ENCODE data around the gene SLC25A12. TPM values are rescaled to one million over a fixed set of nuclear protein-coding genes. Genes with fewer than 3 reads are reported as not detected.

The SLC25A12 gene
- total and polyA plus RNA-seq, 2 of the 13 experiments (the other 11 are each of a cell fraction or from before 2014, with no cell fraction given) = 8.1 to 15.9 TPM

DNA sequence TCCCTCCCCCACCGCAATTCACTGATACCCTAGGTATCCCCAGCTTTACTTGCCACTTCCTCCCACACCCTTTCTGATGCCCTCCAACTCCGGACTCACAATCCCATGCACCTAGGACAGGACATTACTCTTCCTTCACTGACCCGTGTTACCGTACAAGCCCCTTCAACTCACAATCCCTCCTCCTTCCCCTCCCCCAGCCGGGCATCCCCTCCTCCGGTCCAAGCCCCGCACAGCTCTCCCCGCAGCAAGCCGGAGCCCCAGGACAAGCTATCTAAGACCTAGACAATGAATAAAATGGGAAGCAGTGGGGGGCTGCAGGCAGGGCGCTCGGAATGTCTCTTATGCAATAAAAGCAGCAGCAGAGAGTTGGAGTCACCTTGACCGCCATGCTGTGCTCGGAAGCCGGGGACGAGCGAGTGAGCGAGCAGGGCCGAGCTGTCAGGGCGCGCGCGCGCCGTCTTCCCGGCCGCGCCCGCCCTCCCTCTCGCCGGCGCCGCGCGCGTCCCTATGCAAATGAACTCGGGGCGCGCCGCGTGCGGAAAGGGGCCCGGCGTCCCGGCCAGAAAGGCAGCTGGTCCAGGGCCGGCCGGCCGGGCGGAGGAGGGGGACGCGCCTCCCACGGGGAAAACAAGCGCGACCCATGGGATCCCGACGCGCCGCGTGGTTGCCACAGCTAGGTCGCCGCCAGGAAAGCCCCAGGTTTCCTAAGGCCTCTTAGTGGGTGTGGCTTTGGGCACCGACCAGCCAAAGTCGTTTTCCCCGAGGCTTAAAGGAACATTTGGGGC, at the start of gene SLC25A12 (continued):
- TF ChIP-seq, protein P1, sequence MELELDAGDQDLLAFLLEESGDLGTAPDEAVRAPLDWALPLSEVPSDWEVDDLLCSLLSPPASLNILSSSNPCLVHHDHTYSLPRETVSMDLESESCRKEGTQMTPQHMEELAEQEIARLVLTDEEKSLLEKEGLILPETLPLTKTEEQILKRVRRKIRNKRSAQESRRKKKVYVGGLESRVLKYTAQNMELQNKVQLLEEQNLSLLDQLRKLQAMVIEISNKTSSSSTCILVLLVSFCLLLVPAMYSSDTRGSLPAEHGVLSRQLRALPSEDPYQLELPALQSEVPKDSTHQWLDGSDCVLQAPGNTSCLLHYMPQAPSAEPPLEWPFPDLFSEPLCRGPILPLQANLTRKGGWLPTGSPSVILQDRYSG (CRISPR knock-in tag; IDR thresholded peaks at IDR 0.05) = no peak
- TF ChIP-seq, protein P2, sequence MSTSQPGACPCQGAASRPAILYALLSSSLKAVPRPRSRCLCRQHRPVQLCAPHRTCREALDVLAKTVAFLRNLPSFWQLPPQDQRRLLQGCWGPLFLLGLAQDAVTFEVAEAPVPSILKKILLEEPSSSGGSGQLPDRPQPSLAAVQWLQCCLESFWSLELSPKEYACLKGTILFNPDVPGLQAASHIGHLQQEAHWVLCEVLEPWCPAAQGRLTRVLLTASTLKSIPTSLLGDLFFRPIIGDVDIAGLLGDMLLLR (CRISPR knock-in tag; IDR thresholded peaks at IDR 0.05) = 0 out of 2 replicates have a peak, but pooled peaks have one; percentile 28
- no peak for TF ChIP-seq NR2F6 (IDR thresholded peaks at IDR 0.05)
- no peak for TF ChIP-seq NR2F6 (CRISPR knock-in tag; IDR thresholded peaks at IDR 0.05)
- TF ChIP-seq DPF2 (CRISPR knock-in tag; IDR thresholded peaks at IDR 0.05; ENCODE audit: borderline replicate concordance, low read depth) = no peak
- TF ChIP-seq ZNF256 (CRISPR knock-in tag; conservative IDR thresholded peaks at IDR 0.05) = no peak
- TF ChIP-seq ZHX1 (CRISPR knock-in tag; IDR thresholded peaks at IDR 0.05; ENCODE audit: low read depth) = peak; percentile 41; the same call in 1 of the 2 replicates
- TF ChIP-seq ZNF350 (CRISPR knock-in tag; IDR thresholded peaks at IDR 0.05; ENCODE audit: borderline replicate concordance, low read depth) = peak; percentile 72; the same call in 1 of the 2 replicates
- TF ChIP-seq MBNL3 (CRISPR knock-in tag; conservative IDR thresholded peaks at IDR 0.05) = no peak
- TF ChIP-seq SMAD3 (CRISPR knock-in tag; IDR thresholded peaks at IDR 0.05) = peak; percentile 63; the same call in 1 of the 2 replicates
- no peak for TF ChIP-seq ZNF263 (CRISPR knock-in tag; IDR thresholded peaks at IDR 0.05)
- TF ChIP-seq EED (CRISPR knock-in tag; IDR thresholded peaks at IDR 0.05) = no peak
- TF ChIP-seq CAMTA2 (CRISPR knock-in tag; IDR thresholded peaks at IDR 0.05; ENCODE audit: borderline replicate concordance) = no peak
- TF ChIP-seq ARID2 (CRISPR knock-in tag; IDR thresholded peaks at IDR 0.05; ENCODE audit: borderline replicate concordance) = peak; percentile 60; the same call in 1 of the 2 replicates
- TF ChIP-seq, protein P3, sequence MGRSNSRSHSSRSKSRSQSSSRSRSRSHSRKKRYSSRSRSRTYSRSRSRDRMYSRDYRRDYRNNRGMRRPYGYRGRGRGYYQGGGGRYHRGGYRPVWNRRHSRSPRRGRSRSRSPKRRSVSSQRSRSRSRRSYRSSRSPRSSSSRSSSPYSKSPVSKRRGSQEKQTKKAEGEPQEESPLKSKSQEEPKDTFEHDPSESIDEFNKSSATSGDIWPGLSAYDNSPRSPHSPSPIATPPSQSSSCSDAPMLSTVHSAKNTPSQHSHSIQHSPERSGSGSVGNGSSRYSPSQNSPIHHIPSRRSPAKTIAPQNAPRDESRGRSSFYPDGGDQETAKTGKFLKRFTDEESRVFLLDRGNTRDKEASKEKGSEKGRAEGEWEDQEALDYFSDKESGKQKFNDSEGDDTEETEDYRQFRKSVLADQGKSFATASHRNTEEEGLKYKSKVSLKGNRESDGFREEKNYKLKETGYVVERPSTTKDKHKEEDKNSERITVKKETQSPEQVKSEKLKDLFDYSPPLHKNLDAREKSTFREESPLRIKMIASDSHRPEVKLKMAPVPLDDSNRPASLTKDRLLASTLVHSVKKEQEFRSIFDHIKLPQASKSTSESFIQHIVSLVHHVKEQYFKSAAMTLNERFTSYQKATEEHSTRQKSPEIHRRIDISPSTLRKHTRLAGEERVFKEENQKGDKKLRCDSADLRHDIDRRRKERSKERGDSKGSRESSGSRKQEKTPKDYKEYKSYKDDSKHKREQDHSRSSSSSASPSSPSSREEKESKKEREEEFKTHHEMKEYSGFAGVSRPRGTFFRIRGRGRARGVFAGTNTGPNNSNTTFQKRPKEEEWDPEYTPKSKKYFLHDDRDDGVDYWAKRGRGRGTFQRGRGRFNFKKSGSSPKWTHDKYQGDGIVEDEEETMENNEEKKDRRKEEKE (IDR thresholded peaks at IDR 0.05) = no peak
- peak; percentile 89; the same call in 1 of the 2 replicates for TF ChIP-seq ZNF572 (CRISPR knock-in tag; IDR thresholded peaks at IDR 0.05)
- TF ChIP-seq, protein P4, sequence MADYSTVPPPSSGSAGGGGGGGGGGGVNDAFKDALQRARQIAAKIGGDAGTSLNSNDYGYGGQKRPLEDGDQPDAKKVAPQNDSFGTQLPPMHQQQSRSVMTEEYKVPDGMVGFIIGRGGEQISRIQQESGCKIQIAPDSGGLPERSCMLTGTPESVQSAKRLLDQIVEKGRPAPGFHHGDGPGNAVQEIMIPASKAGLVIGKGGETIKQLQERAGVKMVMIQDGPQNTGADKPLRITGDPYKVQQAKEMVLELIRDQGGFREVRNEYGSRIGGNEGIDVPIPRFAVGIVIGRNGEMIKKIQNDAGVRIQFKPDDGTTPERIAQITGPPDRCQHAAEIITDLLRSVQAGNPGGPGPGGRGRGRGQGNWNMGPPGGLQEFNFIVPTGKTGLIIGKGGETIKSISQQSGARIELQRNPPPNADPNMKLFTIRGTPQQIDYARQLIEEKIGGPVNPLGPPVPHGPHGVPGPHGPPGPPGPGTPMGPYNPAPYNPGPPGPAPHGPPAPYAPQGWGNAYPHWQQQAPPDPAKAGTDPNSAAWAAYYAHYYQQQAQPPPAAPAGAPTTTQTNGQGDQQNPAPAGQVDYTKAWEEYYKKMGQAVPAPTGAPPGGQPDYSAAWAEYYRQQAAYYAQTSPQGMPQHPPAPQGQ (CRISPR knock-in tag; IDR thresholded peaks at IDR 0.05; ENCODE audit: borderline replicate concordance) = no peak
- peak; percentile 70; the same call in 1 of the 2 replicates for TF ChIP-seq SMAD1 (CRISPR knock-in tag; IDR thresholded peaks at IDR 0.05; ENCODE audit: borderline replicate concordance, low read depth)
- no peak; the same call in 1 of the 2 replicates for TF ChIP-seq REPIN1 (CRISPR knock-in tag; IDR thresholded peaks at IDR 0.05; ENCODE audit: borderline replicate concordance, low read depth)
